ENCODE data around the gene MINDY1.

MINDY1 gene

GRCh38 chr1:150964164-150964489, 42.6 kb downstream of the MINDY1 start:
- H3K4me1 ChIP-seq (ENCODE audit: insufficient read depth, poor library complexity, severe bottlenecking), result no peaks in the 10 kb centered on the region
- H3K4me3 ChIP-seq (ENCODE audit: severe bottlenecking), result no peak overlapping the region
- no peak for TF ChIP-seq CTCF (IDR thresholded peaks at IDR 0.05; ENCODE audit: poor library complexity, severe bottlenecking)
- H3K36me3 ChIP-seq (ENCODE audit: low read depth), result peaks cover 90% of the 10 kb centered on the region
- H3K27ac ChIP-seq (ENCODE audit: poor library complexity, severe bottlenecking), result no peak overlapping the region
- DNase-seq (ENCODE audit: low spot score) (no peak), ATAC-seq (ENCODE audit: low read depth) (no peak)
- no peaks in the 10 kb centered on the region for H3K27me3 ChIP-seq (ENCODE audit: insufficient read depth, poor library complexity, severe bottlenecking)
- no peaks in the 10 kb centered on the region for H3K9me3 ChIP-seq (ENCODE audit: severe bottlenecking)

- Histone ChIP-seq H3K27ac (ENCODE audit: poor library complexity, severe bottlenecking) (no peak overlapping the region), H3K4me1 (ENCODE audit: insufficient read depth, poor library complexity, severe bottlenecking) (no peaks in the 10 kb centered on the region), H3K9me3 (ENCODE audit: severe bottlenecking) (no peaks in the 10 kb centered on the region), H3K4me3 (ENCODE audit: severe bottlenecking) (no peak overlapping the region), H3K36me3 (ENCODE audit: low read depth) (peaks cover 90% of the 10 kb centered on the region), H3K27me3 (ENCODE audit: insufficient read depth, poor library complexity, severe bottlenecking) (no peaks in the 10 kb centered on the region)
- no peak for DNase-seq (ENCODE audit: low spot score)
- no peak for TF ChIP-seq CTCF (IDR thresholded peaks at IDR 0.05; ENCODE audit: poor library complexity, severe bottlenecking)
- ATAC-seq (ENCODE audit: low read depth), result no peak
These were observed 43.2 kb downstream of the MINDY1 start for GRCh38 chr1:150963321-150964163.

GRCh38 chr1:150961756-150962155, 44.9 kb downstream of the MINDY1 start:
- DNase-seq (ENCODE audit: low spot score) (no peak), ATAC-seq (ENCODE audit: low read depth) (no peak)
- Histone ChIP-seq H3K4me3 (ENCODE audit: severe bottlenecking) (no peak overlapping the region), H3K27ac (ENCODE audit: poor library complexity, severe bottlenecking) (no peak overlapping the region), H3K4me1 (ENCODE audit: insufficient read depth, poor library complexity, severe bottlenecking) (no peaks in the 10 kb centered on the region), H3K27me3 (ENCODE audit: insufficient read depth, poor library complexity, severe bottlenecking) (no peaks in the 10 kb centered on the region), H3K9me3 (ENCODE audit: severe bottlenecking) (no peaks in the 10 kb centered on the region), H3K36me3 (ENCODE audit: low read depth) (peaks cover 85% of the 10 kb centered on the region)
- TF ChIP-seq CTCF (IDR thresholded peaks at IDR 0.05; ENCODE audit: poor library complexity, severe bottlenecking), result no peak

GRCh38 chr1:150960646-150961045, 46.1 kb downstream of the MINDY1 start:
- H3K27ac ChIP-seq (ENCODE audit: poor library complexity, severe bottlenecking), result no peak overlapping the region
- H3K4me1 ChIP-seq (ENCODE audit: insufficient read depth, poor library complexity, severe bottlenecking), result no peaks in the 10 kb centered on the region
- no peaks in the 10 kb centered on the region for H3K9me3 ChIP-seq (ENCODE audit: severe bottlenecking)
- ATAC-seq (ENCODE audit: low read depth), result no peak
- no peak for TF ChIP-seq CTCF (IDR thresholded peaks at IDR 0.05; ENCODE audit: poor library complexity, severe bottlenecking)
- peaks cover 80% of the 10 kb centered on the region for H3K36me3 ChIP-seq (ENCODE audit: low read depth)
- no peak for DNase-seq (ENCODE audit: low spot score)
- no peak overlapping the region for H3K4me3 ChIP-seq (ENCODE audit: severe bottlenecking)
- H3K27me3 ChIP-seq (ENCODE audit: insufficient read depth, poor library complexity, severe bottlenecking), result no peaks in the 10 kb centered on the region

GRCh38 chr1:150957666-150958065, 49.0 kb downstream of the MINDY1 start:
- no peak overlapping the region for H3K4me3 ChIP-seq (ENCODE audit: severe bottlenecking)
- no peak for TF ChIP-seq CTCF (IDR thresholded peaks at IDR 0.05; ENCODE audit: poor library complexity, severe bottlenecking)
- no peaks in the 10 kb centered on the region for H3K27me3 ChIP-seq (ENCODE audit: insufficient read depth, poor library complexity, severe bottlenecking)
- peaks cover 76% of the 10 kb centered on the region for H3K36me3 ChIP-seq (ENCODE audit: low read depth)
- DNase-seq (ENCODE audit: low spot score) (no peak), ATAC-seq (ENCODE audit: low read depth) (no peak)
- no peaks in the 10 kb centered on the region for H3K9me3 ChIP-seq (ENCODE audit: severe bottlenecking)
- H3K27ac ChIP-seq (ENCODE audit: poor library complexity, severe bottlenecking), result no peak overlapping the region
- no peaks in the 10 kb centered on the region for H3K4me1 ChIP-seq (ENCODE audit: insufficient read depth, poor library complexity, severe bottlenecking)
